ENCODE data around the gene HAUS3.
"Not testable (repeated sequence)": the region's sequence is repeated elsewhere in the genome, so short reads cannot be mapped to it uniquely, and the experiment has no call there.

The HAUS3 gene

DNA sequence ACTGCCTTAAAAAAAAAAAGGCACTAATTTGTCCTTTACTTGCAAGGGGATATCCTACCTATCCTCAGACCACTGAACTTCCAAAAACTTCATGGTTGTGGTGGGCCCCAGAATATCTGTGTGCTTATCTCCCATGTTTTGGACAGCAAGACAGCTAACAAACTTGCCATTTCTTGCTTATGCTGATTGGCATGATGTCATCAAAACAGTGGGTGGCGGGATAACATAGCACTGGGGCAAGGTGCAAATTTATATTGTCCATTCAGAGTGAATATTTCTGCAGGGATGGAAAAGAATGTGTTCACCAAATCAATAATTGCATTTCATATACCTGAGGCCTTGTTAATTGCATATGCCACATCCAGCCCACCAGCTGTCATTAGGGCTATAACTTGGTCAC, 23.5 kb downstream of the HAUS3 start:
- DNase-seq, result no peak

DNA sequence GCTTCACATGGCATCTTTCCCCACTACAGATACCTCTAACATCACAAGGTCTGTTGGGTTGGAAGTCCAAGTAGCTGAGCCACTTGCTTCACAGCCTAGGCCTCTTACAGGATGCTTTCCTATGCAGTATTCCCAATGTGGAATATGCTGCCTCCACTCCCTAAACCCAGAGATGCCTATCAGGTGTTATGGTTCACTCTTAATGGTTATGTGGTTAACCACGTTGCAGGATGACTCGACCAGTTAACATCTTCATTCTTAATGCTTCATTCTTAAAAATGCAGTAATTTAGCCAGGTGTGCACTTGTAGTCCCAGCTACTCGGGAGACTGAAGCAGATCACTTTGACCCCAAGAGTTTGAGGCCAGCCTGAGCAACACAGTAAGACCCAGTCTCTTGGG, 24.2 kb downstream of the HAUS3 start:
- DNase-seq, result no peak

DNA sequence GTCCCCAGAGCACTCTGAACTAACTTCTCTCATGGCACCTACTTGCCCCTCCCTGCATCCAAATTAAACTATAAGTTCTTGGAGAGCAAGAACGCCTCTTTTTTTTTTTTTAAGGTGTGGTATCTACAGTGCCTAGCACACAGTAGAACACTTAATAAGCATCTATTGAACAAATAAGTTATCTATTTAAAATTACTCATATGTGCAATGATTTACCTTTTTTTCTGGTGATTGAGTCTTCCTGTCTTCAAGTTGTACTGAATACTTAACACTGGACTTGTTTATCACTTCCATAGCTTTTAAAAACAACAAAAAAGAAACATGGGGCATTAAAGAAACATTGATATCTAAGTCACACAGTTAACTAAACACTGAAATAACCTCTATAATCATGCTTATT, 29.1 kb downstream of the HAUS3 start:
- no peak for DNase-seq

DNA sequence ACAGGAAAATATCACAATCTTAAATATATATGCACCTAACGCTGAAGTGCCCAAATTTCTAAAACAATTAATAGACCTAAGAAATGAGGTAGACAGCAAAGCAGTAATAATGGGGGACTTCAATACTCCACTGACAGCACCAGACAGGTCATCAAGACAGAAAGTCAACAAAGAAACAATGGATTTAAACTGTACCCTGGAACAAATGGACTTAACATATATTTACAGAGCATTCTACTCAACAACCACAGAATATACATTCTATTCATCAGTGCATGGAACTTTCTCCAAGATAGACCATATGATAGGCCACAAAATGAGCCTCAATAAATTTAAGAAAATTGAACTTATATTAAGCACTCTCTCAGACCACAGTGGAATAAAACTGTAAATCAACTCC, 39.1 kb downstream of the HAUS3 start:
- DNase-seq, result not testable (repeated sequence)

DNA sequence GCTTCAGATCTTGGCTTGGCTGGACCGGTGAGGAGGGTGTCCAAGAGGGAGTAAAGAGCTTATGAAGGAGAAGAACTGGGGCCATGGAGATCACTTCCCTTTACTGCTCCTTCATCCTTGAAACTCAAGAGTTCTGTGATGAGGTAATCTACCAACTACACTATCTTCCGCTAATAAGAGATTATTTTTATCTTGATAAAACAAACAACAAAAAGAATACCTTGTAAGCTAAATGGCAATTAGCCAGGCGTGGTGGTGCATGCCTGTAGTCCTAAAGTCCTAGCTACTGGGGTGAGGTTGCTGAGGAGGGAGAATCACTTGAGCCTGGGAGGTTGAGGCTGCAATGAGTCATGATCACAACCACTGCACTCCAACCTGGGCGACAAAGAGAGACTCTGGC, 47.4 kb downstream of the HAUS3 start:
- DNase-seq, result no peak

DNA sequence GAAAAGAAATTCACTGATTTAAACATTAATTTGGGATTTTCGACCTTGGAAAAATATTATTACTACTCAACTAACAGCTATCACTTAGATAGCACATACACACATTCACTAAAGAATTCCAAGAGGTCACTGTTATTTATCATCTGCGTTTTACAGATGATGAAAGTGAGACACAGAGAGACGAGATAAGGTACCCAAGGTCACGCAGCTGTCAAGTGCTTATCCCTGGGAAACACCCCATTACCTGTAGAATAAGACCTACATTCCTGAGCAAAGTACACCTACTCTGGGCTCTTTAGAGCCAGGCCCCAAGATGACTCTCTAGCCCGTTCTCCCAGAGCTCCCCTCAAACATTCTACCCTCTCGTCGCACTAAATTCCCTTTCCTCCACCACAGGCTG, 48.6 kb downstream of the HAUS3 start:
- no peak for DNase-seq

DNA sequence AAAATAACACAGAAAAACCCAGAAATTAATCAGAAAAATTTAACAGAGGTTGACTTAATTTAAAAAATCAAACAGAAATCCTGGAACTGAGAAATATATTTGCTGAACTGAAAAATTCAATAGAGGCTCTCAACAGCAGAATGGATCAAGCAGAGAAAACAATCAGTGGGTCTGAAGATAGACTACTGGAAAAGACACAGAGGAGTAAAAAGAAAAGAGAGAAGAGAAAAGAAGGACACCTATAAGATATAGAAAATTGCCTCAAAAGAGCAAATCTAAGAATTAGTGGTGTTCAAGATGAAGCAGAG, 55.1 kb downstream of the HAUS3 start:
- DNase-seq, result no peak

DNA sequence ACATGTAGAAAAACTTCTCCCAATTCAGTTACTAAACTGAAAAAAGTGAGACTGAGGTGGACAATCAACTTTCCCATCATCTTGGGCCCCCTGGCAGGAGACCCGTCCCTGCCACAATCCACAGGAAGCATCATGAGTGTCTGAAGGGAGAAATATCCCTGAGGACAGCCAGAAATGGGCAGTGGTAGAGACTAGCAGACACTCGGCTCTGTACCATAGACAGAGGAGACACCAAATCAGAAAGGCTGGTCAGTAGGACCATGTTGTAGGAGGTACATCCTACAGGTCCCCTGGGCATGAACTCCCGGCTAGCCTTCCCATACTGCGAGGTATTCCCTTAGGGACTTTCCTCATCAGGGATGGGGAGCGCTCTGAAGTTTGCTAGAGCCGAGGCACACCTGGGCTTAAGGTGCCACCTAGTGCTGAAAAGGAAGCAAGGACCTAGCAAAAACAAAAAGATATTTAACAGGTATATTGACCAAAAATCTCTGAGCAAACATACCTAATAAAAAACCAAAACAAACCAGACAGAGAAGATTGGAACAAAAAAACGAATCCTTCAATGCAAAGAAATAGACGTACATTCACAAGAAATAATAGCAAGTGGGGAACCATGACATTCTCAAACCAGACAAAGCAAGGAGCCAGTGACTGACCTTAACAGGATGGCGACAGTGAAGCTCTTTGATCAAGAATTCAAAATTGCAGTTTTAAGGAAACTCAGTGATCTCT, 55.6 kb downstream of the HAUS3 start:
- no peak for DNase-seq

DNA sequence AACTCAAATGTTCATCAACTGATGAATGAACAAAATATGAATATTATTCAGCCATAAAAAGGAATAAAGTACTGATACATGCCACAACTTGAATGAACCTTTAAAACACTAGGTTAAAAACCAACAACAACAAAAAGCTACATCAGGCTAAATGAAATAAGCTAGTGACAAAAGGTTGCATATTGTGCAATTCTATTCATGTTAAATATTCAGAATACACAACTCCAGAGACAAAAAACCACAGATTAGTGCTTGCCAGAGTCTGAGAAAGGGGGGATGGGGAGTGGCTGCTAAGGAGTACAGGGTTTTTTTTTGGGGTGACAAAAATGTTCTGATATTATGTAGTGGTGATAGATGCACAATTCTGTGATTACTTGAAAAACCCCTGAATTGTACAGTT, 58.5 kb downstream of the HAUS3 start:
- no peak for DNase-seq

DNA sequence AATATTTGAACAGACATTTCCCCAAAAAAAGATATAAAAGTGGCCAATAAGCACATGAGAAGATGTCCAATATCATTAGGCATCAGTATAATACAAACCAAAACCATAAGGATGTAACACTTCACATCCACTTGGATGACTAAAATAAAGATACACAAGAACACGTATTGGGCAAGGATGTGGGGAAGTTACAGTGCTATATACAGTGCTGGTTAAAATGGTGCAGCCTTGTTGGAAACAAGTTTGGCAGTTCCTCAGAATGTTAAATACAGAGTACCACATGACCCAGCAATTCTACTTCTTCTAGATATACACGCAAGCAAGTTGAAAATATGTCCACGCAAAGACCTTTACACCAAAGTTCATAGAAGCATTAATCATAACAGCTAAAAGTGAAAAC, 58.9 kb downstream of the HAUS3 start:
- DNase-seq, result no peak

DNA sequence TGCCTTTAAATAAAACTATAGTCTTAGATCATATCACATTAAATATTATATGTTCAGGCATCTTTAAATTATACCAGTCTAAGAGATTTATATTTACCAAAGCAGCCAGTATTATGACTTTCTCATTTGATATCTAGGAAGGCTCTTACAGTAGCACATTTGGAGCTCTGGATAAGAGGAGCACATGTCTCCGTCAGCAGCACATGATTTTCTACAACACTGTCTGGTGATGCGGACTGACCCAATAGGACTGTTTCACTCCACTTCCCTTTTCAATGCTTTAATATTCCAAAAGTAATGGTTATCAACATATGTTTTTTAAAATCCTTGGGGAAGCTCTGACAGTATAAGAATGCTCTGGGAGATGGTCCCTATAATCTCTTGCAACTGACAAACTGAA, 61.5 kb downstream of the HAUS3 start:
- DNase-seq, result no peak

DNA sequence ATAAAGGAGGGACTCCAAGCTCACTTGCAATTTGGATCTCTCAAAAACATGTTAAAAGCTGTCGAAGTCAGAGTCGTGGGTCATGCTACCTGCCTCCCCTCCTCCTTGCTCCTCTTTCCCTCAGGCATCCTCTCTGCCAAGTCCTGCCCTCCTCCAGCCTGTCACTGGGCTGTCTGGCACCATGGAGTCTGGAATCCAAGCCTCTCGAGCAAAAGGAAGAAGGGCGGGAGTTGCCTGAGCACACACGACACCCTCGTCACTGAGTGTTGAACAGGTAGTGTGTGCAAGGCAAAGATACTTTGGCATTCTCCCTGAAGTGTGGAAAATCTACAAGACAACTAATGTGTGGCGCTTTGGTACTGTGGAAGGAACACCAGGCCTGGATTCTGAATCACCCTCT, 62.2 kb downstream of the HAUS3 start:
- no peak for DNase-seq

DNA sequence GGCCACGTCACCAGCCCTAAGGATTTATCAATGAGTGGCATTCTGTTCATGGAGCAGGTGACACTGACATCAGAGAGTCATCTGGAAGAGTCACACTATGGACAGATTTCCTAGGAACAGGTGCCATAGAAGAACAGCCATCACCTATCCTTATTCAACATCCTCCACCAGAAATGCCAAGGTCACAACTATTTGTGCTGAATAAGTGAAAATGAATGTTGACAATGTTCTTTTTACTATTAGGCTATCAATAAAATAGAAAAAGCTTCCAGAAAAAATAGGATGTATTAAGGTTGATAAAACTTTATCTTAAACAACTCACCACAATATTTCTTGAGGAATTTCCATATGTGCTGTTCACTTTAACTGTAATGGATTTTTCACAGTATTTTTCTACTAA, 62.9 kb downstream of the HAUS3 start:
- no peak for DNase-seq
